HG03045 (cell line): ENCODE results near the gene SYT3.

ENCODE experiments used
- ATAC-seq: cut with Tn5 transposase; IDR thresholded peaks from one replicate; pipeline ENCODE4 v1.9.1; 2021; ENCODE audit warnings: mild to moderate bottlenecking, moderate library complexity; ENCODE audit not compliant: unreplicated experiment

The SYT3 gene

DNA sequence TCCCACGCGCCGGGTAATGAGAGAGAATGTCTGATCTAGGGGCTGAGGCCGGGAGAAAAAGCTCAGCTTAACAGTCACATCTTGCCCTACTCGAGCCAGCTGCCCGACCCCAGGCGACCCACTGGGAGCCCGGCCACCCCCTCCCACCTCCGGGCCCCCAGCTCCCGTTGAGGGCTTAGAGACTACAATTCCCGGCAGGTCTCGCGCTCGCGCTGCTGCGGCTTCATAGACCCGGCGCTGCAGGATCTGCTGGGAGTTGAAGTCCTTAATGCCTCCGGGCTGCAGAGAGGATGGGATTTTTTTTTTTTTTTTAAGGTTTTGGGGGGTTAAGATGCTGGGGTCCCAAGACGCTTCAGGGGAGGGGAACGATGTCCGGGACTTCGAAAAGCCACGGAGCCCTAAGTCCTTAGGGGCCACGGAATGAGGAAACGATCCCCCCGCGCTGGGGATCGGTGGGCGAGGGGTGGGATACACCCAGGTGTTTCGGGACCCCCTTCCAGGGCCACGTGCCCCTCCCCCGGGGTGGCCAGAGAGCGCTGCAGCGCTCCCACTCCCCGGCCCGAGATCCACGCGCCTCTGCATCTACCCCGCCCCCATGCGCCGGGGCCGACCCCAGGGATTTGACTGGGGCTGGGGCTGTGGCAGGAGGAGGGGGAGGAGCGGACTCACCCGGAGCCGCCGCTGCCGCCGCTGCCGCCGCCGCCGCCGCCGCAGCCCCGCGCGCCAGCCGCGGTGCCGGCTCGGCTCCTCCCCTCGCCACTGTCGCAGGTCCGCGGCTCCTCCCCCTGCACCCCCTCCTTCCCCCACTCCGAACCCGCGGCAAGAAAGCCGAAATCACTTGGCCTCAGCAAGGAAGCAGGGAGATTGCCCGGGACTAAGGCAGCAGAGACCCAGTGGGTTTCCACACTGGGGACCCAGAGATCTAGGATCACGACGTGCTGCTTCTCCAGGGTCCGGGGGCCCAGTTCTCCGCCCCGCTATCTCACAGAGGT, at the start of gene SYT3:
SYT3 (minus strand) TSS at position 761 of the 992 bp plus-strand sequence. CDS start 2,470 bp downstream, outside the sequence.
- ATAC-seq, result no peak

DNA sequence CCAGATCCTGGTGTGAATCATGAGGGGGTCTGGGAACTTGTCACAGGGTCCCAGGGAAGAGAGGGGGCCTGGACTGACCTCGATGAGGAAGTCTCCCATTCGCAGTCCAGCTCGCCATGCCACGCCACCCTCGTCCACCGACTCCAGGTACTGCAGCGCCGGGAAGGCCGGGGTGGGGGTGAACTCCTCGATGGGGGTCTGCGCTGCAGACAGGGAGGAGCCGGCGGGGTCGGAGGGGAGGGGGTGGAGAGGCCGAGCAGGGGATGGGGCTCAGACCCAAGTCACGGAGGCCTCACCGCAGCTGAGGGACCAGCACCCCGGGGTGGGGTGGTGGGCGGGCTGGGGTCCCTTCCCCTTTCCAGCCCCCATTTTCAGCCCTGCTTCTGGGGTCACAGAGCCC, 49.1 kb upstream of the SYT3 start:
- ATAC-seq, result no peak

- ATAC-seq, result no peak
Observed at GRCh38 chr19:50686310-50687032, 46.8 kb upstream of the SYT3 start.

GRCh38 chr19:50679177-50680125, 39.8 kb upstream of the SYT3 start:
- ATAC-seq, result no peak

GRCh38 chr19:50678323-50678722, 38.6 kb upstream of the SYT3 start:
- ATAC-seq, result no peak

- ATAC-seq, result no peak
Observed at GRCh38 chr19:50677636-50678035, 38.0 kb upstream of the SYT3 start.

DNA sequence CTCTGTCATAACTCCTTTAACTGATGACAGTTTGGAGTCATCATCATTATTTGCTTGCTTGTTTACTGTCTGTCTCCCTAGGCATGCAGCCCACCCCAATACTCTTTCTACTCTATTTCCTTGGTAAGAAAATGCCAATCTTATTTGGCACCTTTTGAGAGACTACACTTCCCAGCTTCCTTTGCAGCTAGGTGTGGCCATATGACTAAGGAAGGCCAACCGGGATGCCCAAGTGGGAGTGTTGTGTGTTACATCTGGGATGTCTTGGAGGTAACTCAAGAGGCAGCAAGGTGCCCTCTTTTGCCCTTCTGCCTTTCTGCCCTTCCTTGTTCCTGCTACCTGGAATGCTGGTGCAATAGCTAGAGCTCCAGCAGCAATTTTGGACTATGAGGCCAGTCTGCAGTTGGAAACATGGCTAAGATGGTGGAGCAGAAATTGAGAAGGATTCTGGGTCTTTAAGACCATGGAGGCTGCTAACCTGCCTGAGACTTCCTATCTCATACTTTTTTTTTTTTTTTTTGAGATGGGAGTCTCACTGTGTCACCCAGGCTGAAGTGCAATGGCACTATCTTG, 37.0 kb upstream of the SYT3 start:
- ATAC-seq, result no peak

DNA sequence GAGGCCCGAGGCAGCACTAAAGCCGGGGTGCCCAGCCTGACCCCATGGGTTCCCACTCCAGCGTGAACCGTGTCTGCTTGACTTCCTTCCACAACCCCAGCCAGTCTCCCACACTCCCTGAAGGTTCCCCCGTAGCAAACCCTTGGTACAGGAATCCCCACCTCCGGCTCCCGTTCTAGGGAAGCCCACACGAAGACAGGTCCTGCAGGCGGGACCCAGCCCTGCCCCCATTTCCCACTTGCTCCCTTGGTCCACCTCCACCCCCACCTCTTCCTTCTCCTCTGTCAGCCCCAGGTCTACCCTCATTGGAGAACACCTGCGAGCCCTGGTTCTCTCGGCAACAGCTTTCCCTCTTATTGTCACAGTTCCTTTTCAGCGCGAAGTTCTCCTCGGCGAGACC, 33.4 kb upstream of the SYT3 start:
- ATAC-seq, result no peak

DNA sequence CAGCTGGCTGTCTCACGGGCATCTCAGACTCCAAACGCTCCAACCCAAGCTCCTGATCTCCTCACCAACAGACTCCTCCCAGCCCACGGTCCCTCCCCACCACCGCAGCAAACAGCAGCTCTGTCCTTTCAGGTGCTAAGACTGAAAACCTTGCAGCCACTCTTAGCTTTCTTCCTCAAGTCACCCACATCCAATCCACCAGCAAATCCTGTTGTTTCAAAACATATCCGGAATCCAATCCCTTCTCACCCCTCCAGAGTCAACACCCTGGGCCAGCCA, 30.4 kb upstream of the SYT3 start:
- no peak for ATAC-seq

DNA sequence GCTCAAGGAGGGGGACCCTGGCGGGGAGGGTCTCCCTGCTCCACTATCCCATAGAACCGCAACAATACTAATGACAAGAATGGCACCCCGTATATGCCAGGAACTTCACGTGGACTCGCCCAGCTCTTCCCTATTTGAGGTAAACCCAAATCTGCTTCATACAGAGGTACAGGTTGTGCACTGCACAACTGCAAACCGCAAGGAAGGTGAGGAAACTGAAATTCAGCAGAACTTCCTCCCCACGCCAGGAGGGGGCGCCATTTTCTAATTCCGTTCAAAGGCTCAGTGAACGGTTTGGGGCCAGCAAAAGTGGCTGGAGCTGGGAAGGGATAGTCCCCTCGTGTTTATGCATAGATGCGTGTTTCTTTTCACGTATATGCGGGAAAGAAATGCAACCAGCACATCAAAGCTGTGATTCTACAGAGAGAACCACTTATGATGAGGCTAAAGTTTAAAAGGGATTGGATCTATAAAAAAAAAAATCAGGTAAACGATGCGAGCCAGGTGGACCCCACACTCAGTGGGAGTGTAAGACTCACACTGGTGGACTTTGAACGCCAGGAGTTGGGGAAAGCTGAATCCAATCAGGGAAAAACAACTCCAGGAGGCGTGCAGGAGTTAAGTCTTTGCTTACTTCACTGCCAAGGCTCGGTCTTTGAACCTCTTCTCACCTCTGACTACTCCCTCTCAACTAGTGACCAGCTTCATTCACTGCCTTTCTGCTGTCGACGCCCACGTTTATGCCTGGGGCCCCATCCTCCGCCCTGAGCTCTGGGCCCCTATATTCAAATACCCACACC, 29.8 kb upstream of the SYT3 start:
- no peak for ATAC-seq

- no peak for ATAC-seq
Observed at GRCh38 chr19:50668879-50669278, 29.2 kb upstream of the SYT3 start.

DNA sequence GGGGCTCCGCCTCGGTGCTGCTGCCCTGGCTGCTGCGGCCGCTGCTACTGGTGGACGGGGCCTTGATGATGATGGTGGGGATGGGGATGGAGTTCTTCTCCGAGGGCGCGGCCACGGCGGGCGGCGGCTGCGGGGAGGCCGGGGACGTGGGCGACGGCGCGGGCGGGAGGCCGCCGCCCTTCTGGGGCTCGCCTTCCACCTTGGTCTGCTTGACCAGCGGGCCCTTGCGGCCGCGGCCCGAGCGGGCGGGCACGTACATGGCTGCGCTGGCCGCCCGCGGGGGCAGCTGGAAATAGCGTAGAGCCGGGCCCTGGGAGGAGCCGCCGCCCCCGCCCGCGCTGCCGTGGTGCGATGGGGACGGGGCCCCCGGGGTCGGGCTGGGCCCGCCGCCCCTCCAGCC, 28.7 kb upstream of the SYT3 start:
- no peak for ATAC-seq

GRCh38 chr19:50667759-50668231, 28.1 kb upstream of the SYT3 start:
- no peak for ATAC-seq

DNA sequence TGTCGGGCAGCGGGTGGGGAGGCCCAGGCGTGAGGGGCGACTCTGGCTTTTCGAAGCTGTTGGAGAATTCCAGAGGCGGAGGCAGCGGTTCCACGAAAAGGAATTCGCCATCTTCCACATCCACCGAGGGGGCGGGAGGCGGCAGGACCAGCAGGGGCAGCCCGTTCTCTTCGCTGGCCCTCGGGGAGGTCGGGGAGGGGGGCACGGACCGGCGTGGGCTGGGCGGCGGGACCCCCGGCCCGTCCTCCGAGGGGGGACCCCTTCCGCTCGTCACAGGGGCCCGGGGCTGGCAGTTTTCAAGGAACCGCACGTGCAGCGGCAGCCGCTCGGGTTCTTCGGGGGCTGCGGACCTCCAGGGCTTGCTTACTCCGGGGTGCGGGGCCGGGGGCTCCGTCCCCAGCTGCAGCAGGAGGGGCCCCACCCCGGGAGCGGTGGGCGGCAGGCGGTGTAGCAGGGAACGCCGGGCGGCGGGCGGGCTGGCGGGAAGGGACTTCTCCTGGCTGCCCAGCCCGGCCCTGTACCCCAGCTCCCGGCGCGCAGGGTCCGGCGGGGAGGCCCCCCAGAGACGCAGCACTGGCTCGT, 27.6 kb upstream of the SYT3 start:
- ATAC-seq, result no peak

GRCh38 chr19:50666346-50667176, 26.9 kb upstream of the SYT3 start:
- no peak for ATAC-seq

- ATAC-seq, result no peak
Observed at GRCh38 chr19:50664204-50664603, 24.5 kb upstream of the SYT3 start.

GRCh38 chr19:50663482-50663790, 23.8 kb upstream of the SYT3 start:
- ATAC-seq, result no peak

GRCh38 chr19:50662651-50663481, 23.2 kb upstream of the SYT3 start:
- no peak for ATAC-seq
